HG03139 (cell line): ENCODE measurements around the gene SNX21.
"Not testable (repeated sequence)": the region's sequence is repeated elsewhere in the genome, so short reads cannot be mapped to it uniquely, and the experiment has no call there.

Source experiments
- ATAC-seq: cut with Tn5 transposase; IDR thresholded peaks from one replicate; pipeline ENCODE4 v1.9.1; 2021; ENCODE audit not compliant: unreplicated experiment

Gene SNX21

DNA sequence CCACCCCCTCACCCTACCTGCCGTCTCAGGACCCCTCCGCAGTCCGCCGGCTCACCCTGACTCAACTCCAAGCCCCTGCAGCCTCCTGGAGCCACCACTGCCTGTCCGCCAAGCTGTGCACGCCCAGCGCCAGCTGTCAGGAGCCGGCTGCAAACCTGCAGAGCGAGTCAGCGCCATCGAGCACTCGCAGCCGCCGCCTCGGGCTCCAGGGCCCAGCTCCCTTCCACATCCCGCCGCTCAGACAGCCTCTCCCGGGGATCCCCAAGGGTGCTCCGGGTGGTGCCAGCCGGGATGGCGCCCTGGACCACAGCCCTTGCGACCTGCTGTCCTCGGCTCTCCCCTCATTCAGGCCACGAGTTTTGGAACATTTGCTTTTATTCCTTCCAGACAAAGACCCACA, 10.7 kb upstream of the SNX21 start:
- ATAC-seq, result no peak

DNA sequence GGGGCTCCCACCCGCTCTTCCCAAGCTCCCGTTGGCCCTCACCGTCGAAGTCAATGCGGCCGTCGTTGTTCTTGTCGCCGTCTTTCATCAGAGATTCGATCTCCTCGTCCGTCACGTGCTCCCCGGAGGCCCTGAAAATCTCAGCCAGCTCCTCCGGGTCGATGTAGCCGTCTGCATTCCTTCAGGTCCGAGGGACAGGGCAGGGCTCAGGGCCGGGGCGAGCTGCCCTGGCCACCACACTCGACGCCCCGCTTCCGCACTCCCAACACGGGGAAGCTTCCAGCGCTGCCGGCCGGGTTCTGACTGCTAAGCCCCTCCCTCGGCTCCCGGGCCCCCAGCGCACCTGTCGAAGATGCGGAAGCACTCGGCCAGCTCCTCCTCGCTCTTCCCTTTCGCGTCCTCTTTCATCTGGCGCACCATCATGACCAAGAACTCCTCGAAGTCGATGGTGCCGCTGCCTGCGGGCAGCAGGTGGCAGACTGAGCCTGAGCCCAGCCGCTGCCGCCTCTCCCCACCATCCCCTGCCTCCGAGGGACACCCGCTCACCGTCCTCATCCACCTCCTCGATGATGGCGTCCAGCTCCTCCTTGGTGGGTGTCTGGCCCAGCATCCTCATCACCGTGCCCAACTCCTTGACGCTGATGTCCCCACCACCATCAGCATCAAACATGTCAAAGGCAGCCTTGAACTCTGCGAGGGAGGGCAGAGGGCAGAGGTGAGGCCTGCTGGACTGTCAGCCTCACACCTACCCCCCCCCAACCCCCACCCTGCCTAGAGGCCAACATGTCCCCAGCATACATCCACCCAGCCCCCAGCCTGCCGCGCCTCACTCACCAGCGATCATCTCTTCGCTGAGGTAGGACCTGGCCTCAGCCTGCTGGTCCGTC, 9.4 kb upstream of the SNX21 start:
- ATAC-seq, result no peak

DNA sequence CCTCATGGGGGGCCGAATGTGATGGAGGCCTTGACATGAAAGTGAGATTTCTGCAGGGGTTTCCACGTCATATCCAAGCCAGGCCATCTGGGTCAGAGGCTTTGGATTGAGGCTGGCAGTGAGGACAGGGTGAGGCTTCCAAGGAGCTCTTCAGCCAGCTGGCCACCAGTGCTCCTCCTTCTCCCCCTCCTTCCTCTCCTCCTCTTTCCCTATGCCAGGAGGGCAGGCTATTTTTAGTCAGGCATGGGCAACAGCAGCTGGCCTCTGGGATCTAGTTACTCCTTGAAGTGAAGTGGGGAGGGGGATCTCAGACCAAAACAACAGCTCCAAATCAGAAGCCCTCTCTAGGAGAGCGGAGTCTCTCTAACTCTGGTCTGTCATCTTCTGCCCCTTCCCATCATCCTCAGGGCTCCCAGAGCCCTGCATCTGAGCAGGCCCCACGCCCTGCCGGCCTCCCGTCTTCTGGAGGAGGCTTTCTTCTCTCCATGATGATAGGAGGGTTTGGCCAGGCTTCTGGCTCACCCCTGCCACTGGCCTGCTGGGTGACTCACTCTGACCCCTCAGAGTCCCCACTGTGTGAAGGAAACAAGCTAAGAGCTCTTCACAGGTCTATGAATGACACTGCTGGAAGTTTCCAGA, 7.1 kb upstream of the SNX21 start:
- no peak for ATAC-seq

DNA sequence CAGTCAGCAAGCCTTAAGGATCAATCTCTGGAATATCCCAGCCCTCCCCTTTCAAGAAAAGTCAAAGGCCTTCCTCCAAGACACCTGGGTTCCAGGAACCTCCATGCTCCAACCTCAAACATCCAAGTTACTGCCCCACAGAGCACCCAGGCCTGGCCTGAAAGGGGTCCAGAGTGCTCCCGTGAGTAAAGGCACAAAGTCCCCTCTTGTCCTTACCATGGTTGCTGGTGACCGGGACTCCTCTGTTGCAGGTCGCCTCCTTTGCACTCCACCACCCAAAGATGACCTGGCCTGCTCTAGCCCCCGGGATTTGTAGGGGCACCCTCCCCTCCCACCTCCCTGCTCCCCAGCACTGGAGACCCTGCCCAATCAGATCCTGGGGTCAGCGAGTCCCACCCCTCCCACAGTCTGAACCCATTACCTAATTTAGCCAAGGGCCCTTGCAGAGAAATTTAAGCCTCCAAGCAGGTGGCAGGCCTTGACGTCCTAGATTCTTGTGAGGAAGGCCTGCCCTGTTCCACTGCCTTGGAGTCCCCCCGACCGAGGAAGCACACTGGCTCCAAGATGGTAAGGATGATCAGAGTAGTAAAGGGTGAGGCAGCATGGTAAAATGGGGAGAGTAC, 6.5 kb upstream of the SNX21 start, which contains the start of gene TNNC2:
TNNC2 (minus strand) TSS at position 283 of the 623 bp plus-strand sequence; CDS start at position 219, 64 bp downstream.
- ATAC-seq, result no peak

DNA sequence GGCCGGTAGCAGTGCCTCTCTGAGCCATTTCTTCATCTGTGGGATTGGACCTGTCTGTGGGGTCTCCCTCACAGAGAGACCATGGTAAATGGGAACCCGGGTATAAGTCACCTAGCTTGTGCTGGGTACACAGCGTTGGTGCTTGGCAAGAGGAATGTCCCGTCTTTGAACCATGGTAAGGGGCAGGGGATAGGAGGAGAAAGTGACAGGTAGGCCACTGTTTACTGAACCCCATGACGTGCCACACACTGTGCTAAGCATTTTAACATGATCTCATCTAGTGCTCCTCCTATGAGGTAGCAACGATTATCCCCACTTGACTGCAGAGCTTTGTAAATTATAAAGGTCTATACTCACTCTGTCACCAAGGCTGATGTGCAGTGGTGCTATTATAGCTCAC, 5.9 kb upstream of the SNX21 start:
- ATAC-seq, result no peak

DNA sequence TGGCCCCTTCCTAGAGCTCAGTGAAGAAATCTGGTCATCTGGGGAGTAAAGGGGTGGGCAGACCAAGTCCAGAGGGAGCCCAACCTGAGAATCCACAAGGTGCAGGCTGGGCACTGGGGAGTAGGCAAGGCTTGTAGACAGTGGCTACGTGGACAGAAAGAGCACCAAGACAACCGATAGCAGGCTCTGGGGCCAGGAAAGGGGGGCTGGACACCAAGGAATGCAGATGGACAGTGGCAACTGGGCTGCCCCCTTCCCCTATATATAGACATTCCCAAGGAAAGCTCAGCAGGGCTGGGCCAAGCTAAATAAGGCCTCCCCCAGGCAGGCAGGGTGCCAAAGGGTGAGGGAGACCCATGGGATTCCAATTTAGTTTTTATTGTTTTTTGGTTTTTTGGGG, 5.0 kb upstream of the SNX21 start:
- ATAC-seq, result no peak

DNA sequence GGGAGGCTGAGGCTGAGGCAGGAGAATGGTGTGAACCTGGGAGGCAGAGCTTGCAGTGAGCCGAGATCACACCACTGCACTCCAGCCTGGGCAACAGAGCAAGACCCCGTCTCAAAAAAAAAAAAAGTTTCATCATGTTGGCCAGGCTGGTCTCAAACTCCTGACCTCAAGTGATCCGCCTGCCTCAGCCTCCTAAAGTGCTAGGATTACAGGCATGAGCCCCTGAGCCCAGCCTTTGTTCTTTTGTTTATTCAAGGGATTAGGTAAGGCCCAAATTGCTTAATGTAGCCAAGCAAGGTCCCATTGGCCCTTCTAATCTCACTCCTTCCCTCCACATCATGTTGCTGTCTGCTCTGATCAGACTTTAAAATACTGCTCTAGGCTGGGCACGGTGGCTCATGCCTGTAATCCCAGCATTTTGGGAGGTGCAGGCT, 3.9 kb upstream of the SNX21 start:
- not testable (repeated sequence) for ATAC-seq

DNA sequence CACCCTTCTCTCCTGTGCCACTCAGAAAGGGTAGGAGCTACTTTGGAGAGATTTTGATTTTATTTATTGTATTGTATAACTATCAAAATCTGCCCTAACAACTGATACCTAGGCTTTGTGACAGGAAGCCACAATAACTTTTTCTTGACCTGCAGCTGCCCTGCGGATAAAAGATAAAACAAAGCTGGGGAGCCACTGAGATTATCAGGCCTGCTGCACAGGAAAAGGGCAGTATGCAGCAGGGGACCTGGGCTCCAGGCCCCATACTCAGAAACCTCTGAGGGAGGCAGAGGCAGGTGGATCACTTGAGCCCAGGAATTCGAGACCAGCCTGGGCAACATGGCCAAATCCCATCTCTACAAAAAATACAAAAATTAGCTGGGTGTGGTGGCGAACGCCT, 980 bp upstream of the SNX21 start:
- ATAC-seq, result no peak

DNA sequence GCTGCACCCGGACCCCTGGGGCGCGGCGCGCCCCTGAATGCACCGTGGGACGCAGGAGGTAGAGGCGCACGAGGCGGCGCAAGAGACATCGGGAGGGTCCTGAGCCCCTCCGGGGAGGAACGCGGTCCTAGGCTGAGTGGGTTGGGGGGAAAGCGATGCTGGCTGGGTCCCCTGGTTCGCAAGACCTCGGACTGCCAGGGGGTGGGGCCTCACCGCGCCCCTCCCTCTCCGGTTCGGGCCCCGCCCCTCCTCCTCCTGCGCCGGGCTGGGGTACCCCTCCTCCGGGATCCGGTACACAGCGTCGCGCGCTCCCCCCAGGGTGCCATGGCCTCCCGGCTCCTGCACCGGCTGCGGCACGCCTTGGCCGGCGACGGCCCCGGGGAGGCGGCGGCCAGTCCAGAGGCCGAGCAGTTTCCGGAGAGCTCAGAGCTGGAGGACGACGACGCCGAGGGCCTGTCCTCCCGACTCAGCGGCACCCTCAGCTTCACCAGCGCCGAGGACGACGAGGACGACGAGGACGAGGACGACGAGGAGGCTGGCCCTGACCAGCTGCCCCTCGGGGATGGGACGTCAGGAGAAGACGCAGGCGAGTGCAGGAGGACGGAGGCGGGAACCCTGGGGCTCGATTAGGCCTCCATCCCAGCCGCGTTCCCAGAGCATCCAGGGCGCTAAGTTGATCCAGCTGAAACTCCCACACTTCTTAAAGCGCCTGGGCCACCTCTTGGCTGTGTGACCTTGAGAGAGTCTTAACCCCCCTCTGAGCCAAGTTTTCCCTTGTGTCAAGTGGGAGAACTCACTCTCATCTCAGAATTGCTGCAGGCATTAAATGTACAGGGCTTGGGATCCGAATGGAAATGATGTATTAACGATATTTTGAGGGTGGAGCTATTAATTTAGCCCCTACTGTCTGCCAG, 541 bp downstream of the SNX21 start:
- ATAC-seq, result no peak

DNA sequence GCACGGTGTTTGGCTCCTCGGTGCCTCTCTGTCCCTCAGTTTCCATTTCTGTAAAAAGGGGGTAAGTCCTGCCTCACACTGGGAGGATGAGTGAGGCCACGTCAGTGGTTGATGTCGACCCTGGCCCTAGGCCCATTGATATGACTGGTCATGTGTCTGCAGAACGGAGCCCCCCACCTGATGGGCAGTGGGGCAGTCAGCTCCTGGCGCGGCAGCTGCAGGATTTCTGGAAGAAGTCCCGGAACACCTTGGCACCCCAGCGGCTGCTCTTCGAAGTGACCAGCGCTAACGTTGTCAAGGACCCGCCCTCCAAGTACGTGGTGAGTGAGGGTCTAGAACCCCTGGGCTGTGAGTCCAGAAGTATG, 1.2 kb downstream of the SNX21 start:
- no peak for ATAC-seq

DNA sequence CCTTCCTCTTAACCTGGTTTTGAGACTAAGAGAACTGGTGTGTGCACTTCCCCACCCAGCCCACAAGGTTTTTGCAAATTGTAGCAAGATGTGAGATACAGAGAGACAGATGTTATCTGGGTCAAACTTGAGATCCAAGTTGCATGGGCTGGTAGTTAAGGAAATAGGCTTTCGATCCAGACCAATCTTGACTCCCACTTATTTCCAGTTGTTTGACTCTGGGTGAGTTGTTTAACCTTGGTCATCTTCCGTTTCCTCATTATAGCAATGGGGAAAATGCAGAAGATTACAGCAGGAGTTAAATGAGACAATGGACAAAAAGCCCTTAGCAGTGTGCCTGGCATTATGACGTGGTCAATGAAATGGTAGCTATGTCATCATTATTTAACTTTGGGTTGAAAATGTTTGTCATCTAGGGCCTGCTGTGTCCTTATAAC, 1.7 kb downstream of the SNX21 start:
- no peak for ATAC-seq

DNA sequence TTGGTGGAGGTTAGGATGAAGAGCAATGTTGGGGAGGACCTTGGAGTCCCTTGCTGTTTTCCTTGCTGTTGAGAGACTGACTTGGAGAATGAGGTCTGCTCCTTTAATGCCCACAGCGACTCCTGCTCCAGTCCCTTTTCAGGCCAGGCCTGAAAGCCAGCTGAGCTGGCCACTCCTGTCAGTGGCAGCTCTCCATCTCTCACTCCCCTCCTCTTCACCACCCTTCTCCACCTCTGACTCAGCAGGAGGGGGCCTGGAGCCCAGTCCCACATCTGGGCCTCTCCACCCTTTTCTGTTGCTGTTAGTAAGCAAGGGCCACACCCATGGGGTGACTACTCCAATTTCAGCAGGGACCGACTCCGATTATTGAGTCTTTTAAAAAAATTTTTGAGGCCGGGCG, 2.2 kb downstream of the SNX21 start:
- no peak for ATAC-seq

DNA sequence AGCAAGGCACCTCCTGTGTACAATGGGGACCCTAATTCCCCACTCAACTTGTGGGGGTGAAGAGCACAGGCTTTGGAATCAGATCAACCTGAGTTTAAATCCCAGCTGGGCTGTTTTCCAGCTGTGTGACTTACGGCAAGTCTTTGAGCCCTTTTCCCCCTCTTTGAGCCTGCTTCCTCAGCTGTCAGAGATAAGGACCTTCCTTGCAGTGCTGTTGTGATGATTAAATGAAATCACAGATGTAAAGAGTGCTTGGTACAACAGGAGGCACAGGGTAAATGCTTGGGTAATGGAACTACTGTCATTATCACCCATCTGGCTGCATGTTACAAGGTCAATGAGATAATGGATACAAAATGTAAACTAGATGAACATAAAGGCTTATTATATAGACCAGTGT, 3.2 kb downstream of the SNX21 start:
- no peak for ATAC-seq

DNA sequence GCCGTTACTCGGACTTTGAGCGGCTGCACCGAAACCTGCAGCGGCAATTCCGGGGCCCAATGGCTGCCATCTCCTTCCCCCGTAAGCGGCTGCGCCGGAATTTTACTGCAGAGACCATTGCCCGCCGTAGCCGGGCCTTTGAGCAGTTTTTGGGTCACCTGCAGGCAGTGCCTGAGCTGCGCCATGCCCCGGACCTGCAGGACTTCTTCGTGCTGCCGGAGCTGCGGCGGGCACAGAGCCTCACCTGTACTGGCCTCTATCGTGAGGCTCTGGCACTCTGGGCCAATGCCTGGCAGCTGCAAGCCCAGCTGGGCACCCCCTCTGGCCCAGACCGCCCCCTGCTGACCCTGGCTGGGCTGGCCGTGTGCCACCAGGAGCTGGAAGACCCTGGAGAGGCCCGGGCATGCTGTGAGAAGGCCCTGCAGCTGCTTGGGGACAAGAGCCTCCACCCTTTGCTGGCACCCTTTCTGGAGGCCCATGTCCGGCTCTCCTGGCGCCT, 7.2 kb downstream of the SNX21 start:
- ATAC-seq, result no peak

DNA sequence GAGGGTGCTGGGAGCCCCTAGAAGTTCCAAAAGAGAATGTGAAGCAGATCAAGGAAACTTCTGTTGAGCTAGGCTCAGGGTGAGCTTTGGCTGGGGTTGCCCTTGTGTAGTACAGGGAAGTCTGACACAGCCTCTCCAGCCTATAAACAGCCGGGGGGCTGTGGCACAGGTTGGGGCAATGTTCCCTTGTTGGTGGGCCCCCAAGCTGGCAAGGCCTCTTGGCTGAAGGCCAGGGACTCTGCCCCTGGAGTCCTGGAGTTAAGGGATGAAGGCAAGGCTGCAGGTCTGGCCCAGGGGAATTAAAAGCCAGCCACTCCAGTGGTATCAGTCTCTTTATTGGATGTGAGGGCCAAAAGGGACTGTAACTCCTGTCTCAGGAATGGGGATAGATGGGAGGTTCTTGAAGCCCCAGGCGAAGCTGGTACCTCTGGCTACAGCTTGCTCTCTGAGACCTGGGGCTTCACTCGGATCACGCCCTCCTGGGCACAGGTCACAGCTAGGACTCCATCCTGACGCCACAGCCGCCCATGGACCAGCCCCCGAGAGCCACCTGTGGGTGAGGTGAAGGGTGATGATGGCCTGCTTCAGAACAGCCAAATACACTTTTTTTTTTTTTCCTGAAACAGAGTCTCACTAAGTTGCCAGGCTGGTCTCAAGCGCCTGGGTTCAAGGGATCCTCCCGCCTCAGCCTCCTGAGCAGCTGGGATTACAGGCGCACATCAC, 8.0 kb downstream of the SNX21 start:
- no peak for ATAC-seq

DNA sequence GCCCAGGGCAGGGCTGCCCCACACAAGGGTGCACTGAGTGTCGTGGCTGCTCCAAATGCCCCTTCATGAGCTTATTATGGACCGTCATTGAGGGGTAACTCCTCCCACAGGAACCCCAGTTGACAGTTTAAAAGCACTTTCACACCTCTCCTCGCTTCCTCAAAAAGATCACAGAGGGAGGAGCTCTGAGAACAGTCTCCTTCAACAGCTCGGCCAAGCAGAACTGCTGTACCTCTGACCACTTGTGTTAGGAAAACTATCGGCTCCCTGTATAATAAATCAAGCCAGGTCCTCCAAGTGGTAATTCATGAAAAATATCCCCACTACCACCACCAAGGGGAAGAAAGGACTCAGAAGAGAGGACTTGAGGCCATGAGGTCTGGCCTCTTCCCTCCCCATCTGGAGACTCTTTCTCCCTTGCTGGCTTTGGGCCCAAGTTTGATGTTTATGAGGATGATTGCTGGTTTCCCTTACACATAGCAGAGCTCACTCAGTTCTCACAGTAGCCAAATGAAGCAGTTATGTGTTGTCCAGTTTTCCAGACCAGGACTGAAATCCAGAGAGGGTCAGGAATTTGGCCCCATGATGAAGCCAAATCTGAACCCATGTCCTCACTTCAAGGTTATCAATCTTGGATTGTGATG, 8.7 kb downstream of the SNX21 start:
- ATAC-seq, result no peak

DNA sequence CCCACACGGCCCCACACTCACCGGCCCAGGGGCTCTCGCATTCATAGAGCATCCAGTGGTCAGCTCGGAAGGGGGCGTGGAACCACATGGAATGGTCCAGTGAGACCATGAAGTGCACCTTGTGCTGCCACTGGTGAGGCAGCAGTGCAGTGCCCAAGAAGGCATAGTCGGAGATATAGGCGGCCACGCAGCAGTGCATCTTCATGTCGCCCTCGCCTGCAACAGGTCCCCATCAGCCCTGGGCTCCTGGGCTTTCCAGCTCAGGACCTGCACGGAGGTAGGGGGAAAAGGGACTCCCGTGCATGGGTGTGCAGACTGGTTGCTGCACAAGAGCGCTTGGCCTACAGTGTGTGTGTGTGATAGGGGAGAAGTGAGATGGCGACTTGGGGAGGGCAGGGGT, 9.9 kb downstream of the SNX21 start:
- ATAC-seq, result no peak

DNA sequence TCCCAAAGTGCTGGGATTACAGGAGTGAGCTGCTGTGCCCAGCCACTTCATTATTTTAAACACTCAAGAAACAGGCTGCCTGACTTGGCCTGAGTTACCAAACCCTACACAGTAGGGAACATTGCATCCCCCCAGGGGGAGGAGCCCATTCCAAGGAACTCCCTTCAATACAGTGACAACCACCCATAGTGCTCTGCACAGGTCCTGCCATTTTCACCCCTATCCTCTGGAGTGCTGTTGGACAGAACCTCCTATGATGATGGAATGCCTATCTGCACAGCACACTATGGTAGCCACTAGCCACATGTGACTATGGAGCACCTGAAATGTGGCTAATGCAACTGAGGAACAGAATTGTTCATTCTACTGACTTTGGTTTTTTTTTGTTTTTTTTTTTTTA, 11.9 kb downstream of the SNX21 start:
- ATAC-seq, result no peak

DNA sequence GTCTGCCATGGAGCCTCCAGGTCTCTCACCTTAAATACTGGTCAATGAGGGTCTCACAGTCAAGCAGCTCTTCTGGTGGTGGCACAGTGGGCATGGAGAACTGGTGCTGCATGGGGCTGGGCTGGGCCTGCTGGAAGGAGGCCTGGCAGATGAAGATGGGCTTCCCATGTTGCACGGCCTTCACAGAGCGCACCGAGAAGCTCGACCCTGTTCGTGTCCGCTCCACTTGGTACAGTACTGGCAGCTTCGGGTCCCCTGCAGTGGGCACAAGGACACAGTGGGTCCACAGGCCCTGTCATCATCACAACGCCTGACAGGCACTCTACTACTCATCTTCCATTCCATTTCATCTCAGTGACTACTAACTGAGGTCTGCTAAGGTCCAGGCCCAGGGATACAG, 14.8 kb downstream of the SNX21 start:
- no peak for ATAC-seq
